Neural progenitor cell (in vitro differentiated cells): ENCODE results near the gene PTPN2. TPM values are rescaled to one million over a fixed set of nuclear protein-coding genes. Genes with fewer than 3 reads are reported as not detected.

Experiments
- DNase-seq: peaks from one replicate; pipeline ENCODE4 v3.0.0-alpha.2; 2016; ENCODE audit warnings: low spot score
- H2AFZ ChIP-seq: fragments of 200-600 bp; sonication (generic); replicated peaks from 2 replicates; pipeline ENCODE4 v1.6.1; 2016; ENCODE audit warnings: antibody characterized with exemption
- H3F3A ChIP-seq: fragments of 200-600 bp; sonication (generic); 2 replicates; pipeline ENCODE4 v1.6.1; 2016; ENCODE audit warnings: antibody characterized with exemption, low read depth
- H3K27ac ChIP-seq: fragments of 200-600 bp; sonication (generic); 2 replicates; pipeline ENCODE4 v1.5.1; 2016; ENCODE audit warnings: mild to moderate bottlenecking
- H3K27me3 ChIP-seq: fragments of 200-600 bp; sonication (generic); 2 replicates; pipeline ENCODE4 v1.6.1; 2016; ENCODE audit warnings: mild to moderate bottlenecking, moderate library complexity
- H3K36me3 ChIP-seq: fragments of 200-600 bp; sonication (generic); 2 replicates; pipeline ENCODE4 v1.5.1; 2016
- H3K4me1 ChIP-seq: fragments of 200-600 bp; sonication (generic); 2 replicates; pipeline ENCODE4 v1.6.1; 2016; ENCODE audit warnings: mixed run types
- H3K4me2 ChIP-seq: fragments of 200-600 bp; sonication (generic); 2 replicates; pipeline ENCODE4 v1.6.1; 2016
- H3K4me3 ChIP-seq: fragments of 200-600 bp; sonication (generic); 2 replicates; pipeline ENCODE4 v1.5.1; 2016
- H3K79me2 ChIP-seq: fragments of 200-600 bp; sonication (generic); 2 replicates; pipeline ENCODE4 v1.6.1; 2016; ENCODE audit warnings: low read depth
- H3K9ac ChIP-seq: fragments of 200-600 bp; sonication (generic); 2 replicates; pipeline ENCODE4 v1.6.1; 2016
- H3K9me3 ChIP-seq: fragments of 200-600 bp; sonication (generic); 2 replicates; pipeline ENCODE4 v1.5.1; 2016; ENCODE audit warnings: low read depth
- H4K20me1 ChIP-seq: fragments of 200-600 bp; sonication (generic); 2 replicates; pipeline ENCODE4 v1.6.1; 2016; ENCODE audit warnings: low read depth
- H3K27ac Mint-ChIP-seq: 3 replicates; pipeline ENCODE4 v1.8.0; 2021; ENCODE audit warnings: mixed read lengths
- H3K27me3 Mint-ChIP-seq: 2 replicates; pipeline ENCODE4 v1.8.0; 2022; ENCODE audit warnings: low read depth, mild to moderate bottlenecking, inconsistent platforms, moderate library complexity, mixed read lengths; ENCODE audit not compliant: insufficient read depth
- H3K36me3 Mint-ChIP-seq: 3 replicates; pipeline ENCODE4 v1.8.0; 2021; ENCODE audit warnings: mixed read lengths
- H3K4me1 Mint-ChIP-seq: 3 replicates; pipeline ENCODE4 v1.8.0; 2021; ENCODE audit warnings: mixed read lengths
- H3K4me3 Mint-ChIP-seq: 3 replicates; pipeline ENCODE4 v1.8.0; 2021; ENCODE audit warnings: mild to moderate bottlenecking, moderate library complexity, mixed read lengths
- H3K9me3 Mint-ChIP-seq: 3 replicates; pipeline ENCODE4 v1.8.0; 2020; ENCODE audit warnings: mixed read lengths
- EZH2 ChIP-seq: fragments of 200-600 bp; sonication (generic); IDR thresholded peaks from 2 replicates; pipeline ENCODE4 v1.6.1; 2017; ENCODE audit warnings: antibody characterized with exemption, mild to moderate bottlenecking, moderate library complexity
- EZH2phosphoT487 ChIP-seq: fragments of 200-600 bp; sonication (generic); IDR thresholded peaks from 2 replicates; pipeline ENCODE4 v1.6.1; 2017; ENCODE audit warnings: antibody characterized with exemption
- total RNA-seq: library from RNA; depleted of rRNA; stranded (reverse); fragments of >200 nt; gene quantifications from 2 replicates; pipeline ENCODE4 v1.2.3, GENCODE V29; 2015; ENCODE audit warnings: low replicate concordance
- TF ChIP-seq, protein P1 (sequence below): fragments of 200-600 bp; sonication (generic); IDR thresholded peaks from 2 replicates; pipeline ENCODE4 v1.5.1; 2017; ENCODE audit warnings: antibody characterized with exemption, mild to moderate bottlenecking

The PTPN2 gene
- total RNA-seq, 1 donor from 2014 or later = 57.9 TPM

DNA sequence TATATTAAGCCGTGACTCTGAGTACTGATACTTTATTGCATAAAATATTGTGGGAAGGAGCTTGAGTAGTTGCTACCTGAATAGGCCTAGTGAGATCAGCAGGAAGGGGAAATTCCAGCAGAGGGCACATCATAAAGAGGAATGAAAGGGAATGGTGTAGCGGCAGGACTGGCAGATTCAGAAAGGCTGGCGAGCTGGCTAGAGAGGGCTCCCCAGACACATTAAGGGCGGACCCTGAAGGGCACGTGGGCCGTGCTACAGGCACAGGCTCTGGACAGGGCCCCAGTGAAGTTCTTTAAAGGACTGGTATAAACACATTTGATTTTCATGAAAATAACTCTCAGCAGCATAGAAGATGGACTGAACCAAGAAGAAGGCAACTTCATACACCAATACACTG is 43.0 kb downstream of the PTPN2 start:
- H4K20me1 ChIP-seq = no peaks in the 10 kb centered on the region
- no peak overlapping the region for H3K9ac ChIP-seq
- peaks cover 4% of the 10 kb centered on the region for H3K36me3 Mint-ChIP-seq
- no peaks in the 10 kb centered on the region for H3K4me1 Mint-ChIP-seq
- H3K79me2 ChIP-seq = peaks cover 40% of the 10 kb centered on the region
- H3K9me3 ChIP-seq = no peaks in the 10 kb centered on the region
- H3K27ac Mint-ChIP-seq = no peak overlapping the region
- peaks cover 7% of the 10 kb centered on the region for H3F3A ChIP-seq
- no peak overlapping the region for H3K4me3 ChIP-seq
- H3K4me3 Mint-ChIP-seq = no peak overlapping the region
- TF ChIP-seq, protein P1, sequence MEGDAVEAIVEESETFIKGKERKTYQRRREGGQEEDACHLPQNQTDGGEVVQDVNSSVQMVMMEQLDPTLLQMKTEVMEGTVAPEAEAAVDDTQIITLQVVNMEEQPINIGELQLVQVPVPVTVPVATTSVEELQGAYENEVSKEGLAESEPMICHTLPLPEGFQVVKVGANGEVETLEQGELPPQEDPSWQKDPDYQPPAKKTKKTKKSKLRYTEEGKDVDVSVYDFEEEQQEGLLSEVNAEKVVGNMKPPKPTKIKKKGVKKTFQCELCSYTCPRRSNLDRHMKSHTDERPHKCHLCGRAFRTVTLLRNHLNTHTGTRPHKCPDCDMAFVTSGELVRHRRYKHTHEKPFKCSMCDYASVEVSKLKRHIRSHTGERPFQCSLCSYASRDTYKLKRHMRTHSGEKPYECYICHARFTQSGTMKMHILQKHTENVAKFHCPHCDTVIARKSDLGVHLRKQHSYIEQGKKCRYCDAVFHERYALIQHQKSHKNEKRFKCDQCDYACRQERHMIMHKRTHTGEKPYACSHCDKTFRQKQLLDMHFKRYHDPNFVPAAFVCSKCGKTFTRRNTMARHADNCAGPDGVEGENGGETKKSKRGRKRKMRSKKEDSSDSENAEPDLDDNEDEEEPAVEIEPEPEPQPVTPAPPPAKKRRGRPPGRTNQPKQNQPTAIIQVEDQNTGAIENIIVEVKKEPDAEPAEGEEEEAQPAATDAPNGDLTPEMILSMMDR = no peak
- TF ChIP-seq EZH2 (no peak), EZH2phosphoT487 (no peak)
- no peaks in the 10 kb centered on the region for H3K4me1 ChIP-seq
- no peaks in the 10 kb centered on the region for H3K27me3 Mint-ChIP-seq
- no peaks in the 10 kb centered on the region for H3K36me3 ChIP-seq
- H3K9me3 Mint-ChIP-seq = no peaks in the 10 kb centered on the region
- no peak for DNase-seq
- no peak overlapping the region for H2AFZ ChIP-seq
- no peak overlapping the region for H3K27ac ChIP-seq
- no peak overlapping the region for H3K4me2 ChIP-seq
- H3K27me3 ChIP-seq = no peaks in the 10 kb centered on the region

DNA sequence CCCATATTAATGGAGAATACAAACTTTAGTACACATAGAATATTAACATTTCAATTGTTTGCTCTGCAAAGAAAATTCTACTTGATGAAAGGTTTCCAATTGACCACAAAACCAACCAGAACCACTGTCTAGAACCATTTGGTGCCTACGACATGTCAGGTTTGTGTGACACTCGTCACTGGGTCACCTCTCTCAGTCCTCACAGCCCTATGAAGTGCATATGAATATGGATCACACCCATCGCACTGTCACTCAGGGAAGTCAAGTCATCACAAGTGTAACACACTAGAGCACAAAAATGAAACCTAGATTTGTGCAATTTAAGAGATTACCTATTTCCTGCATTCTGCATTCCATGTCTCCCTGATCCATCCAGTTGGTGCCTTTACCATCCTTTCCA is 43.7 kb downstream of the PTPN2 start:
- Mint-ChIP-seq H3K27me3 (no peaks in the 10 kb centered on the region), H3K27ac (no peak overlapping the region), H3K36me3 (peaks cover 5% of the 10 kb centered on the region), H3K4me3 (no peak overlapping the region), H3K4me1 (no peaks in the 10 kb centered on the region), H3K9me3 (no peaks in the 10 kb centered on the region)
- H3K27ac ChIP-seq = no peak overlapping the region
- no peak overlapping the region for H3K4me2 ChIP-seq
- no peak overlapping the region for H3K4me3 ChIP-seq
- H3K9ac ChIP-seq = no peak overlapping the region
- H3K4me1 ChIP-seq = no peaks in the 10 kb centered on the region
- H3F3A ChIP-seq = peaks cover 7% of the 10 kb centered on the region
- TF ChIP-seq EZH2phosphoT487 (no peak), EZH2 (no peak)
- TF ChIP-seq, protein P1 = no peak
- peaks cover 40% of the 10 kb centered on the region for H3K79me2 ChIP-seq
- no peak overlapping the region for H2AFZ ChIP-seq
- H3K9me3 ChIP-seq = no peaks in the 10 kb centered on the region
- no peaks in the 10 kb centered on the region for H3K27me3 ChIP-seq
- DNase-seq = no peak
- no peaks in the 10 kb centered on the region for H3K36me3 ChIP-seq
- H4K20me1 ChIP-seq = no peaks in the 10 kb centered on the region

DNA sequence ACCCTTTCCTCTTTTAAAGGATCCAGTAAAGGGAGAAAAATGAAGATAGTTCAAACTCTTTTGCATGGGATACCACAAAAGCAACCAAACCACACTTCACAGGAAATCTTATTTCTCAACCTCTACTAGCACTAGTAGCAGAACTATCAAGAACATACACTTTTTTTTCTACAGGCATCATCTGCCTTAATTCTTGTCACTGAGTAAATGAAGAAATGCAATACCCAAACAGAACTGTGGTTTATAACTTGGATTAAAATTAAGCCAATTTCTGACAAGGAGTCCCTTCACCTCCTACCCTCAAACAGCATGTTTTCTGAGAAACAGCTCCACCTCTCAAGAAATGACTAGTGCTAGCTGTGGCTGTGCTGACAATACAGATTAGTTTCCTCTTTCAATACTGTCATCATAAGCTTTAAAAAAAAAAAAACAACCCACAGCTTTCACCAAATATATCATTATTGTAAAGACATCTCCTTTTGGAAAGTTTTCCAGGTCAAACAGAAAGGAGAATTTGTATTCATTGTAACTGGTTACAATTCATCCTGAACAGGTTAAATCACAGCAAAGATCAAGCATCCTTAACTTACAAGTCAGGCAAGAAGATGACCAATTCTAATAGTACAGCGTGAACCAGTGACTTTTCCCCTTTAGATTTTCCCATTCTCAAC is 44.4 kb downstream of the PTPN2 start:
- H3K9ac ChIP-seq = no peak overlapping the region
- Mint-ChIP-seq H3K36me3 (peaks cover 5% of the 10 kb centered on the region), H3K4me1 (no peaks in the 10 kb centered on the region)

More for the DNA sequence above, 44.4 kb downstream of the PTPN2 start:
- Histone ChIP-seq H3K36me3 (no peaks in the 10 kb centered on the region), H3K27ac (no peak overlapping the region), H3K79me2 (peaks cover 40% of the 10 kb centered on the region), H3K9me3 (no peaks in the 10 kb centered on the region), H3K27me3 (no peaks in the 10 kb centered on the region), H3K4me2 (no peak overlapping the region), H3K4me1 (no peaks in the 10 kb centered on the region), H3F3A (peaks cover 7% of the 10 kb centered on the region), H4K20me1 (no peaks in the 10 kb centered on the region), H3K4me3 (no peak overlapping the region), H2AFZ (no peak overlapping the region)
- no peak for TF ChIP-seq EZH2phosphoT487
- TF ChIP-seq, protein P1 = no peak
- no peak for TF ChIP-seq EZH2
- H3K9me3 Mint-ChIP-seq = no peaks in the 10 kb centered on the region
- H3K4me3 Mint-ChIP-seq = no peak overlapping the region
- DNase-seq = no peak
- no peak overlapping the region for H3K27ac Mint-ChIP-seq
- H3K27me3 Mint-ChIP-seq = no peaks in the 10 kb centered on the region
